Stimulated activated CD4-positive, alpha-beta T cell treated with anti-CD3 and anti-CD28 coated beads, TNF-alpha, amount 100 ng/mL, for 24 hours (primary cell): ENCODE measurements around the gene IQCN.

Experiments used
- DNase-seq, 3 experiments: peaks; one replicate each; pipeline ENCODE4 v3.0.0-alpha.2; 2020; ENCODE audit warnings: low read depth in 3 of 3

The IQCN gene

GRCh38 chr19:18304458-18305310, 30.4 kb upstream of the IQCN start:
- DNase-seq, result peak; percentile 69 to 88 (median 71)

GRCh38 chr19:18304208-18304457, 29.9 kb upstream of the IQCN start:
- DNase-seq, result no peak

- no peak for DNase-seq
Measured at GRCh38 chr19:18301718-18302111, 27.5 kb upstream of the IQCN start.

- DNase-seq, result no peak
Measured at GRCh38 chr19:18300930-18301717, 26.9 kb upstream of the IQCN start.

GRCh38 chr19:18299654-18300053, 25.4 kb upstream of the IQCN start:
- DNase-seq, result no peak

GRCh38 chr19:18298601-18299000, 24.3 kb upstream of the IQCN start:
- no peak for DNase-seq

- DNase-seq, result no peak
Measured at GRCh38 chr19:18297308-18297707, 23.1 kb upstream of the IQCN start.

GRCh38 chr19:18295034-18295451, 20.8 kb upstream of the IQCN start:
- no peak for DNase-seq

- peak; percentile 72 to 93 (median 83) for DNase-seq
Measured at GRCh38 chr19:18294467-18294864, 20.2 kb upstream of the IQCN start.

- no peak for DNase-seq
Measured at GRCh38 chr19:18293642-18294466, 19.6 kb upstream of the IQCN start.

GRCh38 chr19:18292810-18293641, 18.8 kb upstream of the IQCN start:
- DNase-seq, result peak in 1 of 3 experiments; percentile 72

- no peak for DNase-seq
Measured at GRCh38 chr19:18292462-18292809, 18.2 kb upstream of the IQCN start.

GRCh38 chr19:18291590-18292461, 17.6 kb upstream of the IQCN start:
- peak in 1 of 3 experiments; percentile 92 for DNase-seq

- DNase-seq, result no peak
Measured at GRCh38 chr19:18291019-18291524, 16.8 kb upstream of the IQCN start.

GRCh38 chr19:18290302-18291018, 16.2 kb upstream of the IQCN start:
- peak; percentile 62 to 95 (median 73) for DNase-seq

- DNase-seq, result no peak
Measured at GRCh38 chr19:18289471-18290301, 15.4 kb upstream of the IQCN start.

- no peak for DNase-seq
Measured at GRCh38 chr19:18287836-18288772, 13.9 kb upstream of the IQCN start.
